PC-9 (cell line): ENCODE measurements around the gene SLC36A4.
"Not testable (repeated sequence)": the region's sequence is repeated elsewhere in the genome, so short reads cannot be mapped to it uniquely, and the experiment has no call there.

Experiments used
- CTCF ChIP-seq: fragments of 200-600 bp; sonication (generic); conservative IDR thresholded peaks from 2 replicates; pipeline ENCODE4 v1.6.1; 2017; ENCODE audit warnings: mixed run types, antibody characterized with exemption, mild to moderate bottlenecking, moderate library complexity
- EZH2 ChIP-seq: fragments of 200-600 bp; sonication (generic); IDR thresholded peaks from 2 replicates; pipeline ENCODE4 v1.8.0; 2017; ENCODE audit warnings: antibody characterized with exemption, low read depth

DNA sequence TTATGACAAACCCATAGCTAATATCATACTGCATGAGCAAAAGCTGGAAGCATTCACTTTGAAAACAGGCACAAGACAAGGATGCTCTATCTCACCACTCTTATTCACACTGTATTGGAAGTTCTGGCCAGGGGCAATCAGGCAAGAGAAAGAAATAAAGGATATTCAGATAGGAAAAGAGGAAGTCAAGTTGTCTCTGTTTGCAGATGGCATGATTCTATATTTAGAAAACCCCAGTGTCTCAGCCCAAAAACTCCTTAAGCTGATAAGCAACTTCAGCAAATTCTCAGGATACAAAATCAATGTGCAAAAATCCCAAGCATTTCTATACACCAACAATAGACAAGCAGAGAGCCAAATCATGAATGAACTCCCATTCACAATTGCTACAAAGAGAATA is 86.6 kb downstream of the SLC36A4 start:
- not testable (repeated sequence) for TF ChIP-seq CTCF, EZH2
